Measurements from ENCODE around the gene CADPS2. TPM values are rescaled to one million over a fixed set of nuclear protein-coding genes. Genes with fewer than 3 reads are reported as not detected.

Gene CADPS2
- total and polyA plus RNA-seq, 10 of the 15 experiments (the other 5 are each of a cell fraction or from before 2014, with no cell fraction given), result 0.05 to 7.5 (median 0.25) TPM

DNA sequence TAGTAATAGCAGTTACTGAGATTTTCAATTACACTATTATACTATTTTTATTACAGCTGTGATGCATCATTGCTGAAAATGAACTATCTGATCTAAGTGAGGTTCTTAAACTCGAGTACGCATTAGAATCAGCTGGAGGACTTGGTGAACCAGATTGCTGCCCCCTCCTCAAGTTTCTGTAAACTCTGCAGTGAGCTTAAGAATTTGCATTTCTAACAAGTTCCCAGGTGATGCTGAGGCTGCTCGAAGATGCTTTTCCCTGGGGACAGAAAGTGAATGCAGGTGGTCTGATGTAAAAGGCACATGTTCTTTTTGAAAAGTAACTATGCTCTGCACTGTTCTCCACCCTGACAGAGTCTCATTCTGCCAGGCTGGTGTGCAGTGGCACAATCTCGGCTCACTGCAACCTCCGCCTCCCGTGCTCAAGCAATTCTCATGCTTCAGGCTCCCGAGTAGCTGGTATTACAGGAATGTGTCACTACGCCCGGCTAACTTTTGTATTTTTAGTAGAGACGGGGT lies 199.8 kb downstream of the CADPS2 start:
- Histone ChIP-seq H2AFZ (ENCODE audit: control insufficient read depth, low read depth, low read length) (no peak overlapping the region), H4K20me1 (ENCODE audit: control insufficient read depth, insufficient read depth) (no peaks in the 10 kb centered on the region), H3K27me3 (replicated peaks in 1 of 2; ENCODE audit: control insufficient read depth in 2 of 2, insufficient read depth in 2 of 2, low read length in 1 of 2) (no peaks in the 10 kb centered on the region), H3K27ac (ENCODE audit: control insufficient read depth, insufficient read depth) (no peak overlapping the region), H3K9ac (ENCODE audit: control insufficient read depth, insufficient read depth, low read length) (no peak overlapping the region), H3K4me1 (ENCODE audit: control insufficient read depth, insufficient read depth, low read length) (no peaks in the 10 kb centered on the region), H3K4me3 (no peak overlapping the region), H3K9me3 (replicated peaks; ENCODE audit: control insufficient read depth, insufficient read depth, low read length) (no peaks in the 10 kb centered on the region), H3K36me3 (ENCODE audit: control insufficient read depth in 2 of 2, insufficient read depth in 2 of 2, low read length in 1 of 2) (no peaks in the 10 kb centered on the region), H3K79me2 (ENCODE audit: control insufficient read depth, insufficient read depth, low read length) (no peaks in the 10 kb centered on the region), H3K4me2 (ENCODE audit: control insufficient read depth, insufficient read depth) (no peak overlapping the region)
- FAIRE-seq (no peak), DNase-seq (ENCODE audit: low read depth, low spot score) (no peak), ATAC-seq (no peak)
- TF ChIP-seq RELA (IDR thresholded peaks at IDR 0.05; ENCODE audit: borderline replicate concordance, partially characterized antibody) (no peak), MEF2B (IDR thresholded peaks at IDR 0.05; ENCODE audit: partially characterized antibody, poor library complexity, severe bottlenecking) (peak; percentile 31)
- 48% methylated on average over 10 of the region's 10 CpGs for WGBS (ENCODE audit: insufficient coverage, insufficient replicate concordance, low lambda C conversion rate, missing lambda C conversion rate)
- ChIA-PET RAD21 (ENCODE audit: unreplicated experiment) (interaction anchor here (0.8 to 1.7 kb wide), 4 partner anchors 21 to 681 kb away, joined by 3 to 4 read pairs (median 3); no protein-coding TSS in a partner anchor), CTCF (interaction anchor here (0.6 to 2.2 kb wide), 10 partner anchors 8 to 238 kb away, joined by 3 to 8 read pairs (median 4); partner anchors contain the start of gene RNF133), SMC1A (ENCODE audit: uncharacterized antibody, unreplicated experiment) (interaction anchor here (0.7 to 4.7 kb wide), 21 partner anchors 9 to 468 kb away, joined by 3 to 17 read pairs (median 4); partner anchors contain the start of gene RNF133), POLR2A (interaction anchor here (1.2 kb wide), 1 partner anchor 48 kb away, joined by 3 read pairs; no protein-coding TSS in a partner anchor)
- intact Hi-C loops (cut with micrococcal nuclease; ENCODE audit: unreplicated experiment), result loop anchor here (5.0 to 10.0 kb wide), 2 partner anchors 368 to 466 kb away; no protein-coding TSS in a partner anchor
- in situ Hi-C loops (cut with MboI), result no loop called here
- no TSS peak for BruUV-seq (replicated peaks)

DNA sequence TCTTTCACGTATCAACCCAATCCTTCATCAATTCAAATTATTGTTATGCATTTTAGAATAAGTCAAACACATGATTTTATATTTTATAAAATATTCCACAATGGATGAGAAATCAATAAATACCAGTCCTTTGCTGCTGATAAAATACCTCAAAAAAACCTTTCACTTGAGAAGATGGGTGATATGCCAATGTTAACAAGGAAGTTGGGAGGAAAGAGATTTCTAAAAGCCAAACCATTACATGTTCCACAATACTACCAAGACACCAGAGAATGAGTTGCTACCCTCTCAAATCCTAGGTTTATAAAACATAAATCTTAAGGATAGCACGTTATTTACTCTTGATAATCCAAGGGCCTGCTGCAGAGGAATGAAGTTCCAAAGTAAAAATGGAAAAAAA lies 201.8 kb downstream of the CADPS2 start:
- no peaks in the 10 kb centered on the region for H3K27me3 ChIP-seq (replicated peaks in 1 of 2; ENCODE audit: control insufficient read depth in 2 of 2, insufficient read depth in 2 of 2, low read length in 1 of 2)
- no peaks in the 10 kb centered on the region for H4K20me1 ChIP-seq (ENCODE audit: control insufficient read depth, insufficient read depth)

More for the DNA sequence above, 201.8 kb downstream of the CADPS2 start:
- in situ Hi-C loops (cut with MboI), result no loop called here
- H3K4me2 ChIP-seq (ENCODE audit: control insufficient read depth, insufficient read depth), result no peak overlapping the region
- no TSS peak for BruUV-seq (replicated peaks)
- ATAC-seq (no peak), DNase-seq (ENCODE audit: low read depth, low spot score) (no peak), FAIRE-seq (no peak)
- ChIA-PET SMC1A (ENCODE audit: uncharacterized antibody, unreplicated experiment) (interaction anchor here (1.3 to 1.4 kb wide), 2 partner anchors 11 to 74 kb away, joined by 3 to 4 read pairs; no protein-coding TSS in a partner anchor), POLR2A (no interaction called here), RAD21 (ENCODE audit: unreplicated experiment) (interaction anchor here (1.1 to 1.6 kb wide), 2 partner anchors 15 to 30 kb away, joined by 3 to 7 read pairs; partner anchors contain the start of gene RNF133), CTCF (interaction anchor here (1.4 kb wide), 1 partner anchor 20 kb away, joined by 5 read pairs; no protein-coding TSS in a partner anchor)
- H3K9me3 ChIP-seq (replicated peaks; ENCODE audit: control insufficient read depth, insufficient read depth, low read length), result no peaks in the 10 kb centered on the region
- 45% methylated on average over 2 of the region's 2 CpGs for WGBS (ENCODE audit: insufficient coverage, insufficient replicate concordance, low lambda C conversion rate, missing lambda C conversion rate)
- H3K79me2 ChIP-seq (ENCODE audit: control insufficient read depth, insufficient read depth, low read length), result no peaks in the 10 kb centered on the region
- no peaks in the 10 kb centered on the region for H3K36me3 ChIP-seq (ENCODE audit: control insufficient read depth in 2 of 2, insufficient read depth in 2 of 2, low read length in 1 of 2)
- H3K27ac ChIP-seq (ENCODE audit: control insufficient read depth, insufficient read depth), result no peak overlapping the region
- no peak overlapping the region for H3K9ac ChIP-seq (ENCODE audit: control insufficient read depth, insufficient read depth, low read length)
- no peak overlapping the region for H3K4me3 ChIP-seq
- no peaks in the 10 kb centered on the region for H3K4me1 ChIP-seq (ENCODE audit: control insufficient read depth, insufficient read depth, low read length)
- no peak for TF ChIP-seq SREBF1 (IDR thresholded peaks at IDR 0.05; ENCODE audit: low read length)
- intact Hi-C loops (cut with micrococcal nuclease; ENCODE audit: unreplicated experiment), result loop anchor here (10.0 kb wide), 1 partner anchor 370 kb away; no protein-coding TSS in a partner anchor
- H2AFZ ChIP-seq (ENCODE audit: control insufficient read depth, low read depth, low read length), result no peak overlapping the region
